ENCODE data around the gene EDA. TPM values are rescaled to one million over a fixed set of nuclear protein-coding genes. Genes with fewer than 3 reads are reported as not detected.

Gene EDA
- total and polyA plus RNA-seq, 2 donors (not counting 1 experiment from before 2014, with no cell fraction given) = 0.04 to 1.2 TPM

DNA sequence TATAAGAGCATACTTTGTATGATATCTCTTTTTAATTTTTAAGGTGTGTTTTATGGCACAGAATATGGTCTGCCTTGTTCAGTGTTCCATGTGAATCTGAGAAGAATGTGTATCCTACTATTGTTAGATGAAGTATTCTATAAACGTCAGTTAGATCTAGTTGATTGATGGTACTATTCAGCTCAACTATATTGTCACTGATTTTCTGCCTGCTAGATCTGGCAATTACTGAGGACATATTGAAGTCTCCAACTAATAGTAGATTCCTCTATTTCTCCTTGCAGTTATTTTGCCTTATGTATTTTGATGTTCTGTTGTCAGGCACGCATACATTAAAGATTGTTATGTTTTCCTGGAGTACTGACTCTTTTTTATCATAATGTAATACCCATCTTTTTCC is 394.1 kb downstream of the EDA start:
- no peaks in the 10 kb centered on the region for H3K4me1 ChIP-seq (ENCODE audit: control insufficient read depth in 2 of 2, insufficient read depth in 2 of 2, low read length in 2 of 2)
- no peak overlapping the region for H3K27ac ChIP-seq (ENCODE audit: low read length in 2 of 2)
- ChIA-PET CTCF (no interaction called here), POLR2A (no interaction called here)
- ATAC-seq (ENCODE audit: low read depth) (no peak), DNase-seq (no peak)
- peaks cover 0 to 3% (median 0%) of the 10 kb centered on the region in 3 donors for H3K9me3 ChIP-seq (ENCODE audit: control extremely low read depth in 1 of 3, control insufficient read depth in 2 of 3, insufficient read depth in 1 of 3, low read length in 2 of 3)
- no peaks in the 10 kb centered on the region for H4K20me1 ChIP-seq (ENCODE audit: control insufficient read depth, insufficient read depth, low read length, poor library complexity, severe bottlenecking)
- no peak overlapping the region for H3K9ac ChIP-seq (ENCODE audit: low read length)
- H3K27me3 ChIP-seq (replicated peaks in 1 of 4; ENCODE audit: control extremely low read depth in 1 of 4, control insufficient read depth in 3 of 4, insufficient read depth in 4 of 4, low read length in 3 of 4) = peaks cover 0 to 8% (median 1%) of the 10 kb centered on the region in 4 experiments
- Mint-ChIP-seq H3K27ac (no peak overlapping the region), H3K27me3 (peaks cover 8% of the 10 kb centered on the region), H3K4me3 (no peak overlapping the region), H3K4me1 (no peaks in the 10 kb centered on the region), H3K9me3 (ENCODE audit: insufficient read depth) (peaks cover 2% of the 10 kb centered on the region)
- TF ChIP-seq, protein P1, sequence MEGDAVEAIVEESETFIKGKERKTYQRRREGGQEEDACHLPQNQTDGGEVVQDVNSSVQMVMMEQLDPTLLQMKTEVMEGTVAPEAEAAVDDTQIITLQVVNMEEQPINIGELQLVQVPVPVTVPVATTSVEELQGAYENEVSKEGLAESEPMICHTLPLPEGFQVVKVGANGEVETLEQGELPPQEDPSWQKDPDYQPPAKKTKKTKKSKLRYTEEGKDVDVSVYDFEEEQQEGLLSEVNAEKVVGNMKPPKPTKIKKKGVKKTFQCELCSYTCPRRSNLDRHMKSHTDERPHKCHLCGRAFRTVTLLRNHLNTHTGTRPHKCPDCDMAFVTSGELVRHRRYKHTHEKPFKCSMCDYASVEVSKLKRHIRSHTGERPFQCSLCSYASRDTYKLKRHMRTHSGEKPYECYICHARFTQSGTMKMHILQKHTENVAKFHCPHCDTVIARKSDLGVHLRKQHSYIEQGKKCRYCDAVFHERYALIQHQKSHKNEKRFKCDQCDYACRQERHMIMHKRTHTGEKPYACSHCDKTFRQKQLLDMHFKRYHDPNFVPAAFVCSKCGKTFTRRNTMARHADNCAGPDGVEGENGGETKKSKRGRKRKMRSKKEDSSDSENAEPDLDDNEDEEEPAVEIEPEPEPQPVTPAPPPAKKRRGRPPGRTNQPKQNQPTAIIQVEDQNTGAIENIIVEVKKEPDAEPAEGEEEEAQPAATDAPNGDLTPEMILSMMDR (IDR thresholded peaks at IDR 0.05) = no peak
- no peak for TF ChIP-seq EZH2 (IDR thresholded peaks at IDR 0.05; ENCODE audit: borderline replicate concordance, insufficient read depth, low read depth, low read length, poor library complexity, severe bottlenecking)
- H2AFZ ChIP-seq (ENCODE audit: insufficient read depth, low read depth, low read length, poor library complexity, severe bottlenecking) = no peak overlapping the region
- no peaks in the 10 kb centered on the region for H3K79me2 ChIP-seq (ENCODE audit: control insufficient read depth, insufficient read depth, low read length)
- WGBS (ENCODE audit: insufficient coverage) = no CpG with 5 or more reads among the region's 2 CpGs
- no peak overlapping the region for H3K4me3 ChIP-seq (ENCODE audit: control extremely low read depth in 1 of 5, extremely low read depth in 1 of 5, insufficient read depth in 1 of 5, low read depth in 2 of 5, low read length in 4 of 5)
- intact Hi-C loops (cut with micrococcal nuclease) = no loop called here
- H3K4me2 ChIP-seq (replicated peaks; ENCODE audit: low read depth, low read length, poor library complexity, severe bottlenecking) = no peak overlapping the region
- no peaks in the 10 kb centered on the region for H3K36me3 ChIP-seq (replicated peaks in 1 of 2; ENCODE audit: control extremely low read depth in 1 of 2, control insufficient read depth in 1 of 2, extremely low read depth in 1 of 2, insufficient read depth in 2 of 2, low read length in 1 of 2)

DNA sequence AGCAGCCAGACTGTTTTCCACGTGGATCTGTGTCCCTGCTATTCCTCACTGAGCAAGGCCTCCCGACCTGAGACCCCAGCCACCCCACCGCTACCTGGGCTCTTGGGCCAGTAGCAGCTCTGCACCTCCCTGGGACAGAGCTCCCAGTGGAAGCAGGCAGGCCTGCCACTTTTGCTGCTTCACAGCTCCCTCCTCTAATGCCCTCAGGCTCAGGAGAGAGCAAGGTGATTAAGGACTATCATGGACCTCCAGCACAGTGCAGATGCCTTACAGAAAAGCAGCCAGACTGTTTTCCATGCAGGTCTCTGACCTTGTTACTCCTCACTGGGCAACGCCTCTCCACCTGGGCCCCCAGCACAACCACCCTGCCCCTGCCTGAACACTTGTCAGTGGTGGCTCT is 396.8 kb downstream of the EDA start:
- intact Hi-C loops (cut with micrococcal nuclease) = no loop called here

More for the DNA sequence above, 396.8 kb downstream of the EDA start:
- no peak overlapping the region for H2AFZ ChIP-seq (ENCODE audit: insufficient read depth, low read depth, low read length, poor library complexity, severe bottlenecking)
- H3K27ac Mint-ChIP-seq = no peak overlapping the region
- no peak overlapping the region for H3K27ac ChIP-seq (ENCODE audit: low read length in 2 of 2)
- H3K79me2 ChIP-seq (ENCODE audit: control insufficient read depth, insufficient read depth, low read length) = no peaks in the 10 kb centered on the region
- no peaks in the 10 kb centered on the region for H4K20me1 ChIP-seq (ENCODE audit: control insufficient read depth, insufficient read depth, low read length, poor library complexity, severe bottlenecking)
- ChIA-PET CTCF (no interaction called here), POLR2A (no interaction called here)
- peaks cover 2% of the 10 kb centered on the region for H3K9me3 Mint-ChIP-seq (ENCODE audit: insufficient read depth)
- no peak overlapping the region for H3K9ac ChIP-seq (ENCODE audit: low read length)
- no peak overlapping the region for H3K4me3 Mint-ChIP-seq
- peaks cover 0 to 3% (median 0%) of the 10 kb centered on the region in 3 donors for H3K9me3 ChIP-seq (ENCODE audit: control extremely low read depth in 1 of 3, control insufficient read depth in 2 of 3, insufficient read depth in 1 of 3, low read length in 2 of 3)
- H3K4me3 ChIP-seq (ENCODE audit: control extremely low read depth in 1 of 5, extremely low read depth in 1 of 5, insufficient read depth in 1 of 5, low read depth in 2 of 5, low read length in 4 of 5) = no peak overlapping the region
- H3K4me1 Mint-ChIP-seq = no peaks in the 10 kb centered on the region
- 100% methylated on average over 2 of the region's 4 CpGs for WGBS (ENCODE audit: insufficient coverage)
- DNase-seq (no peak), ATAC-seq (ENCODE audit: low read depth) (no peak)
- peaks cover 0 to 8% (median 1%) of the 10 kb centered on the region in 4 experiments for H3K27me3 ChIP-seq (replicated peaks in 1 of 4; ENCODE audit: control extremely low read depth in 1 of 4, control insufficient read depth in 3 of 4, insufficient read depth in 4 of 4, low read length in 3 of 4)
- no peak overlapping the region for H3K4me2 ChIP-seq (replicated peaks; ENCODE audit: low read depth, low read length, poor library complexity, severe bottlenecking)
- H3K36me3 ChIP-seq (replicated peaks in 1 of 2; ENCODE audit: control extremely low read depth in 1 of 2, control insufficient read depth in 1 of 2, extremely low read depth in 1 of 2, insufficient read depth in 2 of 2, low read length in 1 of 2) = no peaks in the 10 kb centered on the region
- H3K27me3 Mint-ChIP-seq = peaks cover 10% of the 10 kb centered on the region
- no peaks in the 10 kb centered on the region for H3K4me1 ChIP-seq (ENCODE audit: control insufficient read depth in 2 of 2, insufficient read depth in 2 of 2, low read length in 2 of 2)
- no peak for TF ChIP-seq EZH2 (IDR thresholded peaks at IDR 0.05; ENCODE audit: borderline replicate concordance, insufficient read depth, low read depth, low read length, poor library complexity, severe bottlenecking)
- TF ChIP-seq, protein P1 (IDR thresholded peaks at IDR 0.05) = no peak
